ENCODE results near the gene LMAN1L.

The LMAN1L gene

DNA sequence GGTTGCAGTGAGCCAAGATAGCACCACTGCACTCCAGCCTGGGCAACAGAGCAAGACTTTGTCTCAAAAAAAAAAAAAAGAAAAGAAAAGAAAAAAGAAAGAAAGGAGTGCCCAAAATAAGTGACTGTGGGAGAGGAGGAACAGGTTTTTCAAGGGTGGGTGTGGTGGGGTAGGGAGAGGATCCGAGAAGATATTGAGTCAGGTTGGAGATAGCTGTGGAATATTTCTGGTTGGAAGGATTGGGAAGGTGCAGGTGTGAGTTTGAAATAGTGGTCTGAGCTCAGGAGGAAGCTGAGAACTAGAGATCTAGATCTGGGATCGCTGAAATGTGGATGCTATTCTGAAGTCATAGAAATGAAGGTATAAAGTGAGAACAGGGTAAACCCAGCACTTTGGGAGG is 52.7 kb downstream of the LMAN1L start:
- Mint-ChIP-seq H3K4me1 (peaks cover 72% of the 10 kb centered on the region), H3K36me3 (peaks cover 9% of the 10 kb centered on the region), H3K4me3 (peak overlapping the region; percentile 16)

DNA sequence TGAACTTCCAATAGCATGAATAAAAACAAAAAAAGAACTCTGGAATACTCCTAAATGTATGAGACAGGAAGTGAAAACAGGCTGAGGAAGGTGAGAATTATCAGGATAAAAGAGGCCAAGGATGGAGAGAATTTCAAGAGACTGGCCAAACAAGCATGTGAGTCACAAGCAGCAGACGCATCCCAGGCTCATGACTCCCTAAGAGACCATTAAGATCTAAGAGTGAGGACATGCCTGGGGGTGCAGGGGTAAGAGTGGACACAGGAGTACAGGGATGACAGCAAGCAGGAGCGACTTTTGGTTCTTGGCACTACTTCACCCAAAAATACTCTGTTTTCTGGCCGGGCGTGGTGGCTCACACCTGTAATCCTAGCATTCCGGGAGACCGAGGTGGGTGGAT is 53.5 kb downstream of the LMAN1L start:
- H3K4me1 Mint-ChIP-seq = peaks cover 80% of the 10 kb centered on the region
- H3K9me3 Mint-ChIP-seq = no peaks in the 10 kb centered on the region
- H3K27ac Mint-ChIP-seq = peak overlapping the region; percentile 9
- H3K4me3 Mint-ChIP-seq = no peak overlapping the region
- H3K36me3 Mint-ChIP-seq = peaks cover 10% of the 10 kb centered on the region
- no peaks in the 10 kb centered on the region for H3K27me3 Mint-ChIP-seq

More for the DNA sequence above, 52.7 kb downstream of the LMAN1L start:
- H3K9me3 Mint-ChIP-seq = no peaks in the 10 kb centered on the region
- H3K27ac Mint-ChIP-seq = peak overlapping the region; percentile 43
- no peaks in the 10 kb centered on the region for H3K27me3 Mint-ChIP-seq

DNA sequence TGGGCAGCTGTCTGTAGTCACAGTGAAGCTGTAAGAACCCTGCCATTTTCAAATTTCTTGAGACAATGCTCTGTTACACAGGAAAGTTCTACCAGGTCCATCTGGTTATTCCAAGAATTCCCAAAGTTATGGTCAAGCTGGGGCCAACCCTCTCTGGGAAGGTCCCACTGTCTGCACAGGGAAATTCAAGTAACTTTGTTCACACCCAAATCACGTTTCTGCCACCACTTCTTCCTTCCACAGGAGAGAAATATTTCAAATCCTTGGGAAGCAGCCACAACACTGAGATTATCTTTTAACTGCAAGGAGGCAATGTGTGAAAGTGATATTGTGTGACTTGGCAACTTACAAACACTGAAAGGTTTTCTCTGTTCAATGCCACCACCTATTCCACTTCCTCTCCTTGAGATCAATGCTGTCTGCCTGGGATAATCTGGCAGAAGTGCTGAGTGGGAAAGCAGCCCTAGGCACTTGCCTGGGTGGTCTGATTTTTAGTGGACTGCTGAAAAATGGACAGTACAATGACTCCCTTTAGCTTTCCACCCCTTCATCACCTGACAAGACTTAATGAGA is 54.9 kb downstream of the LMAN1L start:
- Mint-ChIP-seq H3K27me3 (no peaks in the 10 kb centered on the region), H3K4me3 (peak overlapping the region; percentile 57), H3K36me3 (peaks cover 10% of the 10 kb centered on the region), H3K4me1 (peaks cover 88% of the 10 kb centered on the region), H3K27ac (peak overlapping the region; percentile 66), H3K9me3 (no peaks in the 10 kb centered on the region)

DNA sequence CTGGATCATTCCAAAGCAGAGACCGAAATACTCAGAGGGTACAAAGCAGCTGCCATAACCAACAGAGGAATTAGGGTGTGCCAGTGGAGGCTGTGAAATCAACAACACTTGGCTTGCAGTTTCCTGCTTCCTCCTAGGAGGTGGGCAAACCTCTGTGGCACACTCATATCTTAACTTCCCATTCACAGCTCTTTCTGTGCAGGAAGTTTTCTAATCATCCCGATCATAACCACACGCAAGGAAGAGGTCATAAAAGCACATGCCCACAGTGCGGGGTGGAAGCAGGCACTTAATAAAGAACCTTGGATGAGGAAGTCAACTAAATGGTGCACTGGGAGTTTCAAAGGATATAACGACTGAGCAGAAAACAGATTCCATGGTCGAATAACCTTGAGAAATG is 55.4 kb downstream of the LMAN1L start:
- Mint-ChIP-seq H3K27ac (peak overlapping the region; percentile 66), H3K4me1 (peaks cover 93% of the 10 kb centered on the region), H3K27me3 (no peaks in the 10 kb centered on the region), H3K36me3 (peaks cover 10% of the 10 kb centered on the region), H3K4me3 (peak overlapping the region; percentile 57), H3K9me3 (no peaks in the 10 kb centered on the region)

DNA sequence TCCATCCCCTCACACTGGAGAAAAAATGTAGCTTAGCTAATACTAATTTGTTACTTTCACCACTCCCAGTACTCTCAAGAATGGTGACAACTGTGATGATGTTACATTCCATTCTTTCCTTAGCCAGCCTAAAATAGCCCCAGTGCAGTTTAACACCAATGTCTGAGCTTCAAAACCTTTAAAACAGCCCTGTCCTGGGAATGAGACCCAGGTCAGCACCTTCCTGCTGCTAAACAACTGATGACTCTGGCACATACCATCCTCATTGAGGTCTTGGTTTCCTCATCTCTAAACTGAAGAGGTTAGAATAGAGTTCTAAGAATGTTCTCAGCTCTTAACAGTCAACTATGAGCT is 56.7 kb downstream of the LMAN1L start:
- Mint-ChIP-seq H3K4me1 (peaks cover 86% of the 10 kb centered on the region), H3K9me3 (no peaks in the 10 kb centered on the region), H3K27me3 (no peaks in the 10 kb centered on the region), H3K4me3 (peak overlapping the region; percentile 80), H3K36me3 (peaks cover 10% of the 10 kb centered on the region), H3K27ac (peak overlapping the region; percentile 68)

DNA sequence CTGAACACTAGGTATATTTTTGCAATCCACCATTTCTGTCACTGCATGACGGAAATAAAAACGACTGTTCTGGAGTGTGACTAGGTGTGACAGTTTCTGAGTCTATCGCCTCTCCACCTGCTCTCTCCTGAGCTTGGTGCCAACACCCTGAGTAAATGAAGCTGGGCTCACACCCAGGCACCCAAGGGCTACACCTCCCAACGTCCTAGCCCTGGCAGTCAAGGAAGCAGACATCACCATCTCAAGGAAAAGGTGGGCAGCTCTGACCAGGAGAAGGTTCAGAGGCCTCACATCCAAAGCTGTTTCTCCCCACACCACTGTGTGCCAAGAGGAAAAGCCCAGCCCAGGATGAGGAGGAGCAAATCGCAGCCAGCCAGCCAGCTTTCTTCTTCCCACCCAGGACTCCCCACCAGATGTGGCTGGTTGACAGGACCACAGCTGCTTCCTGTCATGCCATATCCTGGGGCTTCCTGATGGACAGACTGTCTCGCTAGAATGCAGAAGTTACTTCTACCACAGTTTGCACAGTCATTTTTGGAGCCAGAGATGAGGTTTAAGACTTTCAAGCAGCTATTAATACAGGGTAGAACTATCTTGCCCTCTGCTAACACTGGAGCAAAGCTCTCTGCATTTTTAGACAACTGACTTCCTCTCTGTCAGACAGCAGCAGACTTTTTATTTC is 57.2 kb downstream of the LMAN1L start:
- Mint-ChIP-seq H3K27me3 (no peaks in the 10 kb centered on the region), H3K36me3 (peaks cover 10% of the 10 kb centered on the region), H3K4me3 (peak overlapping the region; percentile 80), H3K4me1 (peaks cover 82% of the 10 kb centered on the region), H3K9me3 (no peaks in the 10 kb centered on the region), H3K27ac (peak overlapping the region; percentile 95)

DNA sequence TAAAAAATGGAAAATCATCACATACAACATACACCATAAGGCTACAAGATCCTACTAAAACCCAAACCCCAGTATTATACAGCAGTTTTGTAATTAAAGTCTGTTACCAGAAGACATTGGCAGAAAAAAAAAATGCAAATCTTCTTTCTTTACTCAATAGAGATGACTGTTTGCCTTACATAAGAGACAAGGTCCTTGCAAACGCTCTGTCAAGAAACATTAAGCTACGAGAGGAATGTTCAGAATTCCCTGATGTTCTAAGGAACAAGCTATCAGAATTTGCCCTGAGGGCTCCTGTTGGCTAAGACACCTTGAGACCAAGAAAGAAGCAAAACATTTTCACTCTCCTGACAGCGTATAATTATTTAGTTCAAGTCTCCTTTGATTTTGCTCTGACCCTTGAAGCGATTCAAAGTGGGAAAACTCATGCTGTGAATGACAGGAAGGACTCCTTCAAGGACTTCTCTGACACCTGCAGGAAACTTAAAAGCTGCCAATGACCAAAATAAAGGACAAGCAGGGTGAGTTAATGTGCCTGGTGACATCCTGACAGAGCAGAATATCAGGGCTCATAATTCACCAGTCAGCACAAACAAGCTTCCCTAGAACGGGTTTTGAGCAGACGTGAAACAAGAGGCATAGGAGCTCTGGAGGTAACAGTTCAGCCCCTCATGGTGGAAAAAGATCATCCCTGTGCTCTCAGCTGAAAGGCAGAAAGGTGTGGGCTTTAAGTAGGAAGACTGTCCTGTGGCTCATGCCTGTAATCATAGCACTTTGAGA is 58.0 kb downstream of the LMAN1L start:
- peaks cover 10% of the 10 kb centered on the region for H3K36me3 Mint-ChIP-seq
- H3K4me3 Mint-ChIP-seq = peak overlapping the region; percentile 80
- H3K27me3 Mint-ChIP-seq = no peaks in the 10 kb centered on the region
- peak overlapping the region; percentile 95 for H3K27ac Mint-ChIP-seq
- H3K9me3 Mint-ChIP-seq = no peaks in the 10 kb centered on the region
- H3K4me1 Mint-ChIP-seq = peaks cover 76% of the 10 kb centered on the region

DNA sequence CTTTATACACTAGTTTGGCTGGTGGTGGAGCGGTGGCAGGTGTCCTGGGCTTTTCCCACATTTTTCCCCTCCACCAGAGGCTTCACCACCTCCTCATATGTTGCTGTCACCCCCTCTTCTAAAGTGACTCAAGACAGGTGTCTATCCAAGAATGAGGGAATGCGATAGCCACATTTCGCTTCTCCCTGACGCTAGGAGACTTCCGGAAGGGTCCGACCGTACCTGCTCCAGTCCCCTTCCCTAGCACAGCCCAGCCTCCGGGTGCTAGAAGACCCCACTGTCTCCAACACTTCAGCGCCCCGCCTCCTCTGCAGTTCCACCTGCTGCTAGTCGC is 60.0 kb downstream of the LMAN1L start:
- peak overlapping the region; percentile 99 for H3K4me3 Mint-ChIP-seq
- H3K36me3 Mint-ChIP-seq = peaks cover 8% of the 10 kb centered on the region
- no peaks in the 10 kb centered on the region for H3K27me3 Mint-ChIP-seq
- H3K4me1 Mint-ChIP-seq = peaks cover 55% of the 10 kb centered on the region
- no peaks in the 10 kb centered on the region for H3K9me3 Mint-ChIP-seq
- peak overlapping the region; percentile 95 for H3K27ac Mint-ChIP-seq

DNA sequence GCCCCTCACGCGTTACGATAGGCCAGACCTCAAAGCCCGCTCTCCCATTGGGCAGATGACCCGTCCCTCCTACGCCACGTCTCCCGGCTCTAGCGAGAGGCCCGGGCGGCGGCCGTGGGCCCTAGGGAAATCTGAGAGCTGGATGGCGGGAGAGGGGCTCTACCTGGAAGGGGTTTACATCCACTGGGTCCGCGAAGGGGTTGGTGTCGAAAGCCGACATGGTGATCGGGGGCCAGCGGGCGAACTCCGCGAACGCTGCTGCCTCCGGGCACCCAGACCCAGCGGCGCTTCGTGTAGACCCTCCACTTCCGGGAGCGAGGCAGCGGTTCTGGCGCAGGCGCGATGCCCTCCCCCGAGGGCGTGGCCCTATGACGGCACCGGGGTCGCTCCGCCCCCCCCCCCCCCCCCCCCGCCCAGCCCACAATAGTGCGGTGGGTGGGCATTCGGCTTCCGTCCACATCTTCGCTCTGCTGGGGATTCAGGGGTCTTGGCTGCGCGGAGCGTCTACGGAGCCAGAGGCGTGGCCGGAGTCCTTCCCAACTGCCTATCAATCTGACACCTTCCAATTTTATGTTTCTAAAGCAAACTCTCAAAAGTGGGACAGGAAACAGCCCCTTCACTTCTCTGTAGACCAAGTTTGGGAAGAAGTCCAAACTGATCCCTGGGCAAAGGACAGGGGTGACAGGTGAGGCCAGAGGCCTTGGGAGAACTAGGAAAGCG is 60.6 kb downstream of the LMAN1L start, which contains the start of gene SCAMP2:
TSS of gene SCAMP2 (minus strand) at position 330 of the 720 bp plus-strand sequence. CDS start at position 220, 110 bp downstream.
- peaks cover 3% of the 10 kb centered on the region for H3K36me3 Mint-ChIP-seq
- H3K9me3 Mint-ChIP-seq = no peaks in the 10 kb centered on the region
- H3K4me1 Mint-ChIP-seq = peaks cover 50% of the 10 kb centered on the region
- peak within 1 kb of the TSS; percentile 95 for H3K27ac Mint-ChIP-seq
- H3K4me3 Mint-ChIP-seq = peak within 1 kb of the TSS; percentile 99
- H3K27me3 Mint-ChIP-seq = no peaks in the 10 kb centered on the region

DNA sequence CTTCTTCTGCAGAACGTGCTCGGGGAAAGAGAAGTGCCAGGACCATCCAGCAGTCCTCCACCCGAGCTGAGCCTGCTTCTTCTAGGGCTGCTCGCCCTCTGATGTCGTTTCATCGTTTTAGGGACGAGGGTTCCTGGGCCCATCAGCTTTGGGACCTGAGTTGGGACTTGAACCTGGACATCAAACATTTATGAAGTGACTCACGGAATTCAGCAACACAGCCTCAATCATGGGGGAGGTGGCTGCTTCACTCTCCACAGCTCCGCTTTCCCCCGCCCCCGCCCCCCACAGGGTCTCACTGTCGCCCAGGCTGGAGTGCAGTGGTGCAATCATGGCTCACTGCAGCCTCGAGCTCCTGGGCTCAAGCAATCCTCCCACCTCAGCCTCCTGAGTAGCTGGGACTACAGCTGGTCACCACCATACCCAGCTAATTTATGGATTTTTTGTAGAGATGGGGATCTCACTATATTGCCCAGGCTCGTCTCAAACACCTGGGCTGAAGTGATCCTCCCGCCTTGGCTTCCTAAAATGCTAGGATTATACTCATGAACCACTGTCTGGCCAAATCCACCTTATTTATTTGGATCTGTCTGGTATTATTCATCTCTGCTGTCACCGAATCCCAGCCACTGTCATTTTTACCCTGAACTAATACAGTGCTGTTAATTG is 61.3 kb downstream of the LMAN1L start:
- Mint-ChIP-seq H3K4me1 (peaks cover 43% of the 10 kb centered on the region), H3K27ac (peak overlapping the region; percentile 91), H3K27me3 (no peaks in the 10 kb centered on the region)

More for the DNA sequence above, 61.3 kb downstream of the LMAN1L start:
- H3K36me3 Mint-ChIP-seq = peaks cover 3% of the 10 kb centered on the region
- H3K9me3 Mint-ChIP-seq = no peaks in the 10 kb centered on the region
- H3K4me3 Mint-ChIP-seq = peak overlapping the region; percentile 99
